GM12874 (cell line): ENCODE data around the gene ASB2.

ENCODE experiments used
- CTCF ChIP-seq: IDR thresholded peaks from 2 replicates; pipeline ENCODE4 v1.5.1; 2011; ENCODE audit warnings: low read depth, mild to moderate bottlenecking, control low read depth, low read length, moderate library complexity; ENCODE audit not compliant: insufficient read depth

The ASB2 gene

GRCh38 chr14:93959239-93960107, 16.9 kb downstream of the ASB2 start:
- no peak for TF ChIP-seq CTCF

DNA sequence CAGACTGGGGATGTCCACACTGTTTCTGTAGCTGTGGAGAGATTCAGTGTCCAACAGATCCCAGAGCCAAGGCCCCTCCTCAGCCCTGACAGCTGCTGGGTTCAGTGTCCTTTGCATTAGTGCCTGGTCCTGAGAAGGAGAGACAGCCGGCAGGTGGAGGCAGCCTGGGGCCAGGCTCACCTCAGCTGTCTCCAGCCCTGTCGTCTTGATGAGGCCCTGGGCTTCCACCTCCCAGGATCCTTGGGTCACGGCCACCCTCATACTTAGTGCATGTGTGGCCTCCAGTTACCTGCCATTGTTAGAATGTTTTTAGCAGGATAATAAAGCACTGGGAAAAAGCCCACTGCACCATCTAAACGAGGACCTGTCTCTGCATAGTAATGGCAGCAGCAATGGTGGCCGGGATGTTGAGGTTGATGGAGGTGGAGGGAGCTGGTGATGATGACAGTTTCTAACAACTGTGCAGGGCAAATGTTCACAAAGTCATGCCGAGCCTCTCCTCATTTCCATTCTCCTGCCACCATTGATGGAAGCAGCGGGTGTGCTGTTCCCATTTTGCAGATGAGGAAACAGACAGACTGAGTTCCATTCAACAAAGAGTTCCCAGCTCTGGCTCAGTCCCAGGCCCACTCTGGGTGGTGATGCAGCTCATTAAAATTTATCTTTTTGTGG, 17.7 kb downstream of the ASB2 start:
- TF ChIP-seq CTCF: no peak

GRCh38 chr14:93957751-93958566, 18.4 kb downstream of the ASB2 start:
- TF ChIP-seq CTCF: no peak

DNA sequence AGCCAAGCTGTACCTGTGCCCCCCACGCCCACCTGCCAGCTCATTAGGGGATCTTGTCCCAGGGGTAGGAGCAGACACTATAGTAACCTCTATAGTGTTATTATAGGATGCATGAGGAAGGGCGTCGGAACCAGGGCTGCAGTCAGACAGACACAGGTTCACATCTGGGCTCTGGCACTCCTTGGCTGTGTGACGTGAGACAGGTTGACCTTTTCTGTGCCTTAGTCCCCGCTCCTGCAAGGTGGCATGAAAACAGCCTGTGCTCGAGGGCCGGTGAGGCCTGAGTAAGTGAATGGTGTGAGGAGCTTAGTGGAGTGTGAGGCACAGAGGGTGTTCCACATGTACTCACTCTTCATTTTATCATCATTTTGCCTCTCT, 19.0 kb downstream of the ASB2 start:
- no peak for TF ChIP-seq CTCF

- TF ChIP-seq CTCF: no peak
Observed at GRCh38 chr14:93956514-93957332, 19.6 kb downstream of the ASB2 start.

- TF ChIP-seq CTCF: no peak
Observed at GRCh38 chr14:93955850-93956481, 20.4 kb downstream of the ASB2 start.
